Stimulated activated CD4-positive, alpha-beta T cell treated with anti-CD3 and anti-CD28 coated beads, TNF-alpha, amount 100 ng/mL, for 48 hours (primary cell): ENCODE data around the gene MBD3L2.
"Not testable (repeated sequence)": the region's sequence is repeated elsewhere in the genome, so short reads cannot be mapped to it uniquely, and the experiment has no call there.

ENCODE experiments used
- DNase-seq, 3 donors: peaks; one replicate each; pipeline ENCODE4 v3.0.0-alpha.2; 2020; ENCODE audit warnings: low read depth in 3 of 3

Gene MBD3L2

GRCh38 chr19:7049021-7049420 is at the start of gene MBD3L2:
TSS of gene MBD3L2 (plus strand) at chr19:7049321. CDS start at chr19:7049374, 53 bp downstream.
- DNase-seq: not testable (repeated sequence)

- no peak for DNase-seq
Measured at GRCh38 chr19:6999933-7000332, 49.2 kb upstream of the MBD3L2 start.

GRCh38 chr19:7000333-7000732 is 48.8 kb upstream of the MBD3L2 start:
- no peak for DNase-seq

- DNase-seq: no peak
Measured at GRCh38 chr19:7000816-7001215, 48.3 kb upstream of the MBD3L2 start.

GRCh38 chr19:7004313-7004931 is 44.7 kb upstream of the MBD3L2 start:
- DNase-seq: no peak

GRCh38 chr19:7006135-7006704 is 42.9 kb upstream of the MBD3L2 start:
- no peak for DNase-seq

- no peak for DNase-seq
Measured at GRCh38 chr19:7007859-7008258, 41.3 kb upstream of the MBD3L2 start.

- no peak for DNase-seq
Measured at GRCh38 chr19:7010722-7011593, 38.2 kb upstream of the MBD3L2 start.

GRCh38 chr19:7013678-7014077 is 35.4 kb upstream of the MBD3L2 start:
- no peak for DNase-seq

- DNase-seq: no peak
Measured at GRCh38 chr19:7018828-7019227, 30.3 kb upstream of the MBD3L2 start.

- not testable (repeated sequence) for DNase-seq
Measured at GRCh38 chr19:7021331-7021730, 27.8 kb upstream of the MBD3L2 start, which contains the start of gene MBD3L2B. TSS of gene MBD3L2B (minus strand) at chr19:7021431. CDS start at chr19:7021397, 34 bp downstream.

- DNase-seq: not testable (repeated sequence)
Measured at GRCh38 chr19:7028790-7029189, 20.3 kb upstream of the MBD3L2 start.

- DNase-seq: not testable (repeated sequence)
Measured at GRCh38 chr19:7030278-7030677, 18.8 kb upstream of the MBD3L2 start, which contains the start of gene MBD3L5. TSS of gene MBD3L5 (plus strand) at chr19:7030578. CDS start at chr19:7030612, 34 bp downstream.

- DNase-seq: not testable (repeated sequence)
Measured at GRCh38 chr19:7040079-7040478, 9.0 kb upstream of the MBD3L2 start, which contains the start of gene MBD3L4. TSS of gene MBD3L4 (minus strand) at chr19:7040179. CDS start at chr19:7040144, 35 bp downstream.

GRCh38 chr19:7041563-7041962 is 7.6 kb upstream of the MBD3L2 start:
- DNase-seq: not testable (repeated sequence)

- not testable (repeated sequence) for DNase-seq
Measured at GRCh38 chr19:7051421-7051820, 2.3 kb downstream of the MBD3L2 start.

- not testable (repeated sequence) for DNase-seq
Measured at GRCh38 chr19:7052896-7053295, 3.8 kb downstream of the MBD3L2 start.

GRCh38 chr19:7054635-7055368 is 5.7 kb downstream of the MBD3L2 start:
- not testable (repeated sequence) for DNase-seq

GRCh38 chr19:7055679-7056078 is 6.6 kb downstream of the MBD3L2 start:
- DNase-seq: not testable (repeated sequence)

GRCh38 chr19:7056371-7056770 is 7.2 kb downstream of the MBD3L2 start:
- DNase-seq: not testable (repeated sequence)

GRCh38 chr19:7058576-7058975 is 9.5 kb downstream of the MBD3L2 start, which contains the start of gene MBD3L3:
TSS of gene MBD3L3 (minus strand) at chr19:7058676. CDS start at chr19:7058605, 71 bp downstream.
- DNase-seq: not testable (repeated sequence)
